Suprapubic skin (tissue), 4 donors: ENCODE results near the gene PRSS2. TPM values are rescaled to one million over a fixed set of nuclear protein-coding genes. Genes with fewer than 3 reads are reported as not detected.
"Not testable (repeated sequence)": the region's sequence is repeated elsewhere in the genome, so short reads cannot be mapped to it uniquely, and the experiment has no call there.

Experiments used
- DNase-seq, 2 donors: peaks; one replicate each; pipeline ENCODE4 v3.0.0-alpha.2; 2019; ENCODE audit warnings: low spot score in 2 of 2
- H3K27ac ChIP-seq: fragments of 200-600 bp; sonication (generic); one replicate; pipeline ENCODE4 v1.5.1; 2019
- H3K27me3 ChIP-seq: fragments of 200-600 bp; sonication (generic); one replicate; pipeline ENCODE4 v1.5.1; 2019
- H3K36me3 ChIP-seq: fragments of 200-600 bp; sonication (generic); one replicate; pipeline ENCODE4 v1.5.1; 2019
- H3K4me1 ChIP-seq: fragments of 200-600 bp; sonication (generic); one replicate; pipeline ENCODE4 v1.5.1; 2019
- H3K4me3 ChIP-seq: fragments of 200-600 bp; sonication (generic); one replicate; pipeline ENCODE4 v1.5.1; 2019; ENCODE audit warnings: mild to moderate bottlenecking
- H3K9me3 ChIP-seq: fragments of 200-600 bp; sonication (generic); one replicate; pipeline ENCODE4 v1.5.1; 2019
- EP300 ChIP-seq: sonication (generic); formaldehyde crosslinking; IDR thresholded peaks from one replicate; pipeline ENCODE4 v1.6.1; 2017; ENCODE audit warnings: antibody characterized with exemption
- POLR2A ChIP-seq, 2 donors: fragments of 450-650 bp; IDR thresholded peaks; one replicate each; pipeline ENCODE4 v1.6.1; 2017; ENCODE audit warnings: antibody characterized with exemption in 2 of 2, mild to moderate bottlenecking in 2 of 2, moderate library complexity in 2 of 2
- POLR2AphosphoS5 ChIP-seq, 3 donors: sonication (generic); formaldehyde crosslinking; IDR thresholded peaks; one replicate each; pipeline ENCODE4 v1.6.1; 2017; ENCODE audit warnings: antibody characterized with exemption in 3 of 3
- WGBS: methylation state at CpG from one replicate; pipeline ENCODE4 v1.1.5; 2018; 5-methylcytosine and 5-hydroxymethylcytosine counted together
- total RNA-seq, 4 donors: library from RNA; depleted of rRNA; stranded (reverse); fragments of >200 nt; gene quantifications; one replicate each; pipeline ENCODE4 v1.1.0, GENCODE V29; 2016
- TF ChIP-seq, protein P1 (sequence below), 2 donors: fragments of 200-600 bp in 1 of 2; fragments of 450-650 bp in 1 of 2; sonication (generic) in 1 of 2; IDR thresholded peaks; one replicate each; pipeline ENCODE4 v1.5.1; 2016 to 2019; ENCODE audit warnings: antibody characterized with exemption in 2 of 2, mild to moderate bottlenecking in 1 of 2, moderate library complexity in 1 of 2

Gene PRSS2
- total RNA-seq, 4 donors from 2014 or later: not detected

DNA sequence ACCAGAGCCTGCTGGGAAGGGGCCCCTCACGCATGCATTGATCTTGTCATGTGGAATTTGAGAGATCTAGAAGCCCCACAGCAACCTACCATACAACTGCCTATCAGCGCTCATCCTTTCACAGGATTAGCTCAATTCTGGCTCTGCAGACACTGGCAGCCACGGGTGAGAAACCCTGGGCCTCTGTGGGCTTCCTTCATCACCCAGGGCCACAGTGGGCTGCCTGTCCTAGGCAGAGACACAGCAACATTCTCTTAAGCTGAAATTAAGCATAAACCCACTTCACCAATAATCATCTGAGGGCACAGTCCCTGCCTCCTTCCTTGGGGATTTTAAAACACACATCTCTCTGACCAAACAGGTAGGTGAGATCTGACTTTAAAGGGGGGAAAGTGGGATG, 3.3 kb upstream of the PRSS2 start:
- H3K27ac ChIP-seq: no peak overlapping the region

DNA sequence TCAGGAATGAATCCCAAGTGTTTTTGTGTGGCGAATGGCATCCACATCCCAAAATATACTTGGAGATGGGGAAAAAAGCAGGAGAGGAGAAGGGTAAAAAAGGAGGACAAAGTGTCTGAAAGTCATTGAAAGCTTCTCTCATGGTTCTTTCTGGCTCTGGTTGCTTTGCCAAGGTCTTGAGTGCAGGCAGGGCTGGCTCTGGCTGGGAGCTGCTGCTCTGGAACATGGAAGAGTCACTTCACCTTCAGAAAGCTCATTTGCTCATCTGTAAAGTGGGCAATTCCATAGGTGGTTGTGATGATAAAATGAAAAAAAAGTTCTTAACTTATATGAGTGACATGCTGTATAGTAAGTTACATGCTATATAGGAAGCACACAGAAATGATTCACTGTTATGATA, 2.9 kb upstream of the PRSS2 start:
- Histone ChIP-seq H3K9me3 (no peaks in the 10 kb centered on the region), H3K4me1 (no peaks in the 10 kb centered on the region), H3K36me3 (no peaks in the 10 kb centered on the region), H3K27ac (no peak overlapping the region), H3K4me3 (no peak overlapping the region), H3K27me3 (peaks cover 5% of the 10 kb centered on the region)
- TF ChIP-seq EP300: no peak
- TF ChIP-seq, protein P1, sequence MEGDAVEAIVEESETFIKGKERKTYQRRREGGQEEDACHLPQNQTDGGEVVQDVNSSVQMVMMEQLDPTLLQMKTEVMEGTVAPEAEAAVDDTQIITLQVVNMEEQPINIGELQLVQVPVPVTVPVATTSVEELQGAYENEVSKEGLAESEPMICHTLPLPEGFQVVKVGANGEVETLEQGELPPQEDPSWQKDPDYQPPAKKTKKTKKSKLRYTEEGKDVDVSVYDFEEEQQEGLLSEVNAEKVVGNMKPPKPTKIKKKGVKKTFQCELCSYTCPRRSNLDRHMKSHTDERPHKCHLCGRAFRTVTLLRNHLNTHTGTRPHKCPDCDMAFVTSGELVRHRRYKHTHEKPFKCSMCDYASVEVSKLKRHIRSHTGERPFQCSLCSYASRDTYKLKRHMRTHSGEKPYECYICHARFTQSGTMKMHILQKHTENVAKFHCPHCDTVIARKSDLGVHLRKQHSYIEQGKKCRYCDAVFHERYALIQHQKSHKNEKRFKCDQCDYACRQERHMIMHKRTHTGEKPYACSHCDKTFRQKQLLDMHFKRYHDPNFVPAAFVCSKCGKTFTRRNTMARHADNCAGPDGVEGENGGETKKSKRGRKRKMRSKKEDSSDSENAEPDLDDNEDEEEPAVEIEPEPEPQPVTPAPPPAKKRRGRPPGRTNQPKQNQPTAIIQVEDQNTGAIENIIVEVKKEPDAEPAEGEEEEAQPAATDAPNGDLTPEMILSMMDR (IDR thresholded peaks at IDR 0.05): no peak
- TF ChIP-seq POLR2AphosphoS5 (IDR thresholded peaks at IDR 0.05): no peak
- TF ChIP-seq POLR2A (IDR thresholded peaks at IDR 0.05): no peak
- DNase-seq: no peak
- 91% methylated on average over 1 of the region's 1 CpG for WGBS

More for the DNA sequence above, 3.3 kb upstream of the PRSS2 start:
- no peak overlapping the region for H3K4me3 ChIP-seq
- TF ChIP-seq POLR2AphosphoS5 (IDR thresholded peaks at IDR 0.05): no peak
- TF ChIP-seq POLR2A (IDR thresholded peaks at IDR 0.05): no peak
- no peak for TF ChIP-seq EP300
- TF ChIP-seq, protein P1 (IDR thresholded peaks at IDR 0.05): no peak
- H3K4me1 ChIP-seq: no peaks in the 10 kb centered on the region
- no peaks in the 10 kb centered on the region for H3K9me3 ChIP-seq
- H3K36me3 ChIP-seq: no peaks in the 10 kb centered on the region
- H3K27me3 ChIP-seq: peaks cover 5% of the 10 kb centered on the region
- 73% methylated on average over 3 of the region's 3 CpGs for WGBS
- no peak for DNase-seq

DNA sequence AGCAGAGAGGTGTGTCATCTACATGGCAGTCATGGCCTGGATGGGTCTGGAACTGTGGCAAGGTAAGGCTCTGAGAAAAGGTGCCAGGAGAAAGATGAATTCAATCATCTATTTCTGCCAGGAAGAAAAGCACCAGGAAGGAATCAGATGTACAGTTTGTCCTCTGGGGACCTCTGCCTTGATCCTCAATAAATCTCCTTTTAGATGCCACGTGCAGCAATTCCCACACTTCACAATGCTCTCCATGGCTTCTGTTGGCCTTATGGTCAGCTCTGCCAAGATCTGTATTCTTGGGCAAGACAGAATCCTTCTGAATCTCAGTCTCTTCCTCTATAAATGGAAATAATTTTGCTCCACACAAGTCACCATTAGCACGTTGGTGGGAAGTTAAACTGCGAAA, 1.9 kb upstream of the PRSS2 start:
- not testable (repeated sequence) for H3K4me3 ChIP-seq, DNase-seq, H3K4me1 ChIP-seq, H3K27me3 ChIP-seq, H3K36me3 ChIP-seq, H3K9me3 ChIP-seq, H3K27ac ChIP-seq
- WGBS: 80% methylated on average over 3 of the region's 3 CpGs

DNA sequence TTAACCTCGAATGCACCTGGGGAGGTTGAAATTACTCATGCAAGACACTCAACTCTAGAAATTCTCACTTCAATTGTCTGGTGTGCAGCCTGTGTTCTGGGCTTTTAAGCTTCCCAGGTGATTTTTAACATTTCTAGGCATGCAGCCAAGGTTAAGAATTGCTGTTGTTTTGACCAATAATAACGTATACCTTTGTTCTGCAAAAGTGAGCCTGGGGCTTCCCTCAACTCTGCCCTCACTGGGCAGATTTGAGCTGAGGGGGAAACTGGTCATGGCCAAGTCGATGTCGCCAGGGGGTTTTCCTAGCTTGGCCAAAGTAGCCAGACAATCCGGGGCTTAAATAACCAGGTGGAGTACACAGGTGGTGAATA, 568 bp downstream of the PRSS2 start:
- no peak for DNase-seq
- Histone ChIP-seq H3K9me3 (no peaks in the 10 kb centered on the region), H3K4me1 (no peaks in the 10 kb centered on the region), H3K27ac (no peak overlapping the region), H3K36me3 (no peaks in the 10 kb centered on the region), H3K4me3 (no peak overlapping the region), H3K27me3 (peaks cover 5% of the 10 kb centered on the region)
- 66% methylated on average over 5 of the region's 5 CpGs for WGBS
- TF ChIP-seq POLR2AphosphoS5 (IDR thresholded peaks at IDR 0.05) (no peak), EP300 (no peak), POLR2A (IDR thresholded peaks at IDR 0.05) (no peak)
- TF ChIP-seq, protein P1 (IDR thresholded peaks at IDR 0.05): no peak

DNA sequence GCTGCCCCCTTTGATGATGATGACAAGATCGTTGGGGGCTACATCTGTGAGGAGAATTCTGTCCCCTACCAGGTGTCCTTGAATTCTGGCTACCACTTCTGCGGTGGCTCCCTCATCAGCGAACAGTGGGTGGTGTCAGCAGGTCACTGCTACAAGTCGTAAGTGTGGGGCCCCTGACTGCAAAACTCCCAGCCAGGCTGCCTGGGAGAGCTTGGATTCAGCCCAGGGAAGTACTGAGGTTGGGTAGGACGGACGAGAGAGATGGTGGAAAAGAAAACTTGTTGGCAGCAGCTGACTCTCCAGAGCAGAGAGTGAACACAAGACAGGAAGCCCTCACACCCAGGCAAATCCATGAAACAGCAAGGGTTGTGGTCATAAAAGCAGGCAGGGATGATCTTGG, 1.3 kb downstream of the PRSS2 start:
- Histone ChIP-seq H3K4me3 (no peak overlapping the region), H3K27me3 (peaks cover 5% of the 10 kb centered on the region), H3K27ac (no peak overlapping the region), H3K4me1 (no peaks in the 10 kb centered on the region), H3K9me3 (no peaks in the 10 kb centered on the region), H3K36me3 (no peaks in the 10 kb centered on the region)
- DNase-seq: no peak
- no peak for TF ChIP-seq EP300
- no peak for TF ChIP-seq POLR2AphosphoS5 (IDR thresholded peaks at IDR 0.05)
- TF ChIP-seq, protein P1 (IDR thresholded peaks at IDR 0.05): no peak
- no peak for TF ChIP-seq POLR2A (IDR thresholded peaks at IDR 0.05)
- 70% methylated on average over 6 of the region's 6 CpGs for WGBS

DNA sequence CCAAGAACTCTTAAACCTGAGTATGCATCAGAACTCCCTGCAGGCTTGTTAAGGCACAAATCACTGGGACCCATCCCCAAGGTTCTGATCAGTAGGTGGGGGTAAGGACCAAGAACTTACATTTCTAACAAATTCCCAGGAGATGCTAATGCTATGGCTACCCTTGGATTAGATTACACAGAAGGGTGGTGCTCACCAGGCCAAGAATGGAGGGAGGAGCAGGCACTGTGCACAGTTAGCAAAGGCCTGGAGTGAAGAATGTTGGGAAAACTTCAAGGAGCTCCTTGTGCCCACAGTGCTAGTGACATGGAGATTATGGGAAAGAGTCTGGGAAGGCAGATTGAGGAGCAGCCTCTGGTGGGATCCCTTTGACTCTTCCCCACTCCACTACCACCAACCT, 1.9 kb downstream of the PRSS2 start:
- H3K4me1 ChIP-seq: no peaks in the 10 kb centered on the region
- no peaks in the 10 kb centered on the region for H3K36me3 ChIP-seq
- no peak overlapping the region for H3K4me3 ChIP-seq
- peaks cover 5% of the 10 kb centered on the region for H3K27me3 ChIP-seq
- no peaks in the 10 kb centered on the region for H3K9me3 ChIP-seq
- DNase-seq: no peak
- TF ChIP-seq, protein P1 (IDR thresholded peaks at IDR 0.05): no peak
- H3K27ac ChIP-seq: no peak overlapping the region
